HFF-Myc (cell line): ENCODE measurements around the gene RBFOX2.
"Not testable (repeated sequence)": the region's sequence is repeated elsewhere in the genome, so short reads cannot be mapped to it uniquely, and the experiment has no call there.

Source experiments
- DNase-seq: peaks from one replicate; pipeline ENCODE4 v3.0.0-alpha.2; 2011; ENCODE audit warnings: low read depth; ENCODE audit errors: extremely low read depth
- H3K4me3 ChIP-seq: replicated peaks from 2 replicates; pipeline ENCODE4 v1.5.1; 2011; ENCODE audit warnings: low read depth, mild to moderate bottlenecking, control low read depth, low read length
- CTCF ChIP-seq: IDR thresholded peaks from 2 replicates; pipeline ENCODE4 v1.5.1; 2012; ENCODE audit warnings: mild to moderate bottlenecking, low read depth, low read length, control low read depth; ENCODE audit errors: missing control alignments

RBFOX2 gene

GRCh38 chr22:36002718-36003260 lies 25.8 kb downstream of the RBFOX2 start:
- TF ChIP-seq CTCF = no peak
- no peak overlapping the region for H3K4me3 ChIP-seq

GRCh38 chr22:36002084-36002483 lies 26.5 kb downstream of the RBFOX2 start:
- H3K4me3 ChIP-seq = no peak overlapping the region
- no peak for TF ChIP-seq CTCF
- DNase-seq = no peak

More at GRCh38 chr22:36002718-36003260, 25.8 kb downstream of the RBFOX2 start:
- DNase-seq = no peak

- no peak for TF ChIP-seq CTCF
- DNase-seq = no peak
- no peak overlapping the region for H3K4me3 ChIP-seq
Observed at GRCh38 chr22:35998748-35999147, 29.9 kb downstream of the RBFOX2 start.

- no peak for DNase-seq
- TF ChIP-seq CTCF = no peak
- no peak overlapping the region for H3K4me3 ChIP-seq
Observed at GRCh38 chr22:35997438-35997837, 31.2 kb downstream of the RBFOX2 start.

GRCh38 chr22:35996596-35996995 lies 32.0 kb downstream of the RBFOX2 start:
- DNase-seq = no peak
- no peak overlapping the region for H3K4me3 ChIP-seq
- TF ChIP-seq CTCF = no peak

GRCh38 chr22:35995772-35996171 lies 32.9 kb downstream of the RBFOX2 start:
- no peak for TF ChIP-seq CTCF
- DNase-seq = peak; percentile 91
- no peak overlapping the region; the same call in 1 of the 2 replicates for H3K4me3 ChIP-seq

- peak overlapping the region; percentile 14 for H3K4me3 ChIP-seq
- DNase-seq = no peak
- TF ChIP-seq CTCF = no peak
Observed at GRCh38 chr22:35995348-35995747, 33.3 kb downstream of the RBFOX2 start.

- H3K4me3 ChIP-seq, DNase-seq: not testable (repeated sequence)
Observed at GRCh38 chr22:35993727-35994126, 34.9 kb downstream of the RBFOX2 start.
